Sigmoid colon (tissue), 7 donors: Measurements from ENCODE around the gene SLCO2B1. TPM values are rescaled to one million over a fixed set of nuclear protein-coding genes. Genes with fewer than 3 reads are reported as not detected.

Source experiments
- DNase-seq: peaks from one replicate; pipeline ENCODE4 v3.0.0-alpha.2; 2019
- H3K27ac ChIP-seq, 4 donors: fragments of 200-600 bp; sonication (generic); one replicate each; pipeline ENCODE4 v1.5.1; 2016 to 2019; ENCODE audit warnings: mild to moderate bottlenecking in 1 of 4
- H3K27me3 ChIP-seq, 3 donors: fragments of 200-600 bp; sonication (generic); one replicate each; pipeline ENCODE4 v1.5.1; 2019; ENCODE audit warnings: mild to moderate bottlenecking in 1 of 3
- H3K36me3 ChIP-seq, 4 donors: fragments of 200-600 bp; sonication (generic); one replicate each; pipeline ENCODE4 v1.5.1; 2016 to 2019
- H3K4me1 ChIP-seq, 4 donors: fragments of 200-600 bp; sonication (generic); one replicate each; pipeline ENCODE4 v1.5.1; 2017 to 2019
- H3K4me3 ChIP-seq, 4 donors: fragments of 200-600 bp; sonication (generic); one replicate each; pipeline ENCODE4 v1.5.1; 2017 to 2019; ENCODE audit warnings: mild to moderate bottlenecking in 2 of 4, moderate library complexity in 1 of 4
- H3K9me3 ChIP-seq, 4 donors: fragments of 200-600 bp in 3 of 4; sonication (generic) in 3 of 4; one replicate each; pipeline versions ENCODE4 v1.5.1 to v1.6.1; 2013 to 2019
- CTCF ChIP-seq, 4 experiments: fragments of 450-650 bp in 3 of 4; fragments of 200-600 bp in 1 of 4; IDR thresholded peaks; one replicate each; pipeline ENCODE4 v1.5.1; 2016 to 2019; ENCODE audit warnings: antibody characterized with exemption in 4 of 4, mild to moderate bottlenecking in 3 of 4, moderate library complexity in 2 of 4
- EP300 ChIP-seq, 4 donors: sonication (generic); formaldehyde crosslinking; IDR thresholded peaks; one replicate each; pipeline ENCODE4 v1.6.1; 2017; ENCODE audit warnings: antibody characterized with exemption in 4 of 4
- POLR2A ChIP-seq, 2 donors: fragments of 450-650 bp; IDR thresholded peaks; one replicate each; pipeline ENCODE4 v1.6.1; 2016; ENCODE audit warnings: antibody characterized with exemption in 2 of 2, mild to moderate bottlenecking in 2 of 2, moderate library complexity in 2 of 2
- POLR2AphosphoS5 ChIP-seq, 4 donors: sonication (generic); formaldehyde crosslinking; IDR thresholded peaks; one replicate each; pipeline ENCODE4 v1.6.1; 2017; ENCODE audit warnings: antibody characterized with exemption in 4 of 4
- WGBS, 2 donors: extraction: QIAGEN DNeasy Blood & Tissue Kit; methylation state at CpG; one replicate each; pipeline ENCODE4 v1.1.7; 2013; 5-methylcytosine and 5-hydroxymethylcytosine counted together
- intact Hi-C: fragments of 100-400 bp; cut with DNase I; formaldehyde crosslinking; loops from one replicate; pipeline ENCODE4 v1.15.1; 2023
- polyA plus RNA-seq, 3 donors: library from polyadenylated mRNA; stranded (reverse); fragments of 200-250 nt; gene quantifications; one replicate each; pipeline ENCODE4 v1.2.3, GENCODE V29; 2013
- total RNA-seq, 4 donors: library from RNA; depleted of rRNA; stranded (reverse); fragments of >200 nt; gene quantifications; one replicate each; pipeline ENCODE4 v1.1.0, GENCODE V29; 2016
- donor health status: healthy with polysubstance abuse.
- donor health status: Bipolar disorder and iron deficiency.
- donor health status: healthy.

SLCO2B1 gene
- total and polyA plus RNA-seq, 7 donors, result 7.8 to 47.0 (median 29.2) TPM

DNA sequence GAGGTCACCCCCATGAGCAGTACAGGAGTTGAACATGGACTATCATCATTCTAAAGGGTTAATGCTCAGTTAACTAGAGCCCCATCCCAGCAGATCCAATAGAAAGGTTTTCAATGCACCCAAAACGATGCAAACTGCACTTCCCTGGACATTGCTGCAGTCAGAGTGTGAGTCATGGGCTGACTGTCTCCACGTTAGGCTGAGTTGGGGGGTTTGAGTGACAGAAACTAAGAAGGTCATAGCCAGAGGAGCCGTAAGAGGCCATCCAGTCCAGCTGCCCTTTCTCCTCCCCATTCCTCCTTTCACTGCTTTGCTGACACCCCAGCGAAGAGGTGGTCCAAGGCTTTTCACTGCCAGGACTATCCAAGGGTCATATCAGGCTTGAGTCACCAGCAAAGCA, 43.7 kb upstream of the SLCO2B1 start:
- H3K36me3 ChIP-seq, result no peaks in the 10 kb centered on the region
- H3K4me1 ChIP-seq, result no peaks in the 10 kb centered on the region
- H3K9me3 ChIP-seq, result no peaks in the 10 kb centered on the region
- H3K4me3 ChIP-seq, result no peak overlapping the region
- DNase-seq, result no peak
- H3K27ac ChIP-seq, result no peak overlapping the region
- 63 to 65% methylated on average over 4 of the region's 4 CpGs for WGBS, 2 donors
- no peaks in the 10 kb centered on the region for H3K27me3 ChIP-seq
- no peak for TF ChIP-seq POLR2AphosphoS5 (IDR thresholded peaks at IDR 0.05)
- TF ChIP-seq EP300 (IDR thresholded peaks at IDR 0.05), result no peak
- no peak for TF ChIP-seq CTCF (IDR thresholded peaks at IDR 0.05)
- no peak for TF ChIP-seq POLR2A (IDR thresholded peaks at IDR 0.05)
- intact Hi-C loops, result no loop called here

DNA sequence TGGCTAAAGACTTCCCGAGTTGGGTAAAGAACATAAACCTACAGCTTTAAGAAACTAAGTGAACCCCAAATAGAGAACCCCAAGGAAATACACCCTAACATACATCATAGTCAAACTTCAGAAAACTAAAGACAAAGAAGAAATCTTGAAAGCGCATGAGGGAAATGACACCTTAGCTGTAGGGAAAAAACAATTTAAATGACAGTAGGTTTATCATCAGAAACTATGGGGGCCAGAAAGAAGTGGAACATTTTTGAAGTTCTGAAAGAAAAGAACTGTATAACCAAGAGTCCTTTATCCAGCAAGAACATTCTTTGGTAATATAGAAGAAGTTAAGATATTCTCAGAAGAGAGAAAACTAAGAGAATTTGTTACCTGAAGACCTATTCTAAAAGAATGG, 38.7 kb upstream of the SLCO2B1 start:
- Histone ChIP-seq H3K9me3 (no peaks in the 10 kb centered on the region), H3K36me3 (no peaks in the 10 kb centered on the region), H3K27me3 (no peaks in the 10 kb centered on the region), H3K27ac (no peak overlapping the region), H3K4me1 (no peaks in the 10 kb centered on the region), H3K4me3 (no peak overlapping the region)
- no peak for DNase-seq
- intact Hi-C loops, result no loop called here
- no peak for TF ChIP-seq EP300 (IDR thresholded peaks at IDR 0.05)
- no peak for TF ChIP-seq CTCF (IDR thresholded peaks at IDR 0.05)
- no peak for TF ChIP-seq POLR2AphosphoS5 (IDR thresholded peaks at IDR 0.05)
- no peak for TF ChIP-seq POLR2A (IDR thresholded peaks at IDR 0.05)
- 90 to 91% methylated on average over 2 of the region's 2 CpGs for WGBS, 2 donors

- H3K4me3 ChIP-seq, result no peak overlapping the region
- TF ChIP-seq POLR2A (IDR thresholded peaks at IDR 0.05) (no peak), CTCF (IDR thresholded peaks at IDR 0.05) (no peak), POLR2AphosphoS5 (IDR thresholded peaks at IDR 0.05) (no peak), EP300 (IDR thresholded peaks at IDR 0.05) (no peak)
- intact Hi-C loops, result no loop called here
- no peaks in the 10 kb centered on the region for H3K27me3 ChIP-seq
- H3K4me1 ChIP-seq, result no peaks in the 10 kb centered on the region
- no peaks in the 10 kb centered on the region for H3K9me3 ChIP-seq
- no peak overlapping the region for H3K27ac ChIP-seq
- 33 to 50% methylated on average over 1 of the region's 1 CpG for WGBS, 2 donors
- DNase-seq, result no peak
- H3K36me3 ChIP-seq, result no peaks in the 10 kb centered on the region
Measured at GRCh38 chr11:75113030-75113429, 37.9 kb upstream of the SLCO2B1 start.

GRCh38 chr11:75114465-75114864, 36.4 kb upstream of the SLCO2B1 start:
- WGBS, 2 donors, result 94 to 100% methylated on average over 2 of the region's 2 CpGs
- DNase-seq, result no peak
- Histone ChIP-seq H3K9me3 (no peaks in the 10 kb centered on the region), H3K36me3 (no peaks in the 10 kb centered on the region), H3K4me3 (no peak overlapping the region), H3K27me3 (no peaks in the 10 kb centered on the region), H3K27ac (no peak overlapping the region), H3K4me1 (no peaks in the 10 kb centered on the region)
- TF ChIP-seq POLR2A (IDR thresholded peaks at IDR 0.05), result no peak
- TF ChIP-seq CTCF (IDR thresholded peaks at IDR 0.05), result no peak
- TF ChIP-seq POLR2AphosphoS5 (IDR thresholded peaks at IDR 0.05), result no peak
- intact Hi-C loops, result no loop called here

DNA sequence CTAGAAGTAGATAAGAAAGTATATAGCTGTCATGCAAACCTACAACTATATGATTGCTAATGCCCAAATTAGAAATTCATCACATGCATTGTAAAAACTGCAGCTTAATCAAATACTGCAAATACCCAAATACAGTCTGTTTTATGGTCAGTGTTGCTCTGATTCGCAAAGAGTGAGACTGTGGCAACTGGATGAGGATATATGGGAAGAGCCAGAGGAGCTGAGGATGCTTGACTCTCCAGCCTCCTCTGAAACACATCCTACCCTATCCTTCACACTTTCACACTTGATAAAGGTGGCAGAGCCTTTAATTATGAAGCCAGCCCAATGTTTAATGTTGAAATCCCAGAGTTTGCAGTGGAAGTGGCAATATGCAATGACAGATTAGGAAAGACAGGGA, 32.3 kb upstream of the SLCO2B1 start:
- Histone ChIP-seq H3K9me3 (no peaks in the 10 kb centered on the region), H3K27ac (no peak overlapping the region), H3K4me3 (no peak overlapping the region), H3K4me1 (no peaks in the 10 kb centered on the region), H3K27me3 (no peaks in the 10 kb centered on the region), H3K36me3 (no peaks in the 10 kb centered on the region)
- intact Hi-C loops, result no loop called here
- no peak for DNase-seq
- 61 to 69% methylated on average over 1 of the region's 1 CpG for WGBS, 2 donors
- TF ChIP-seq POLR2AphosphoS5 (IDR thresholded peaks at IDR 0.05) (no peak), EP300 (IDR thresholded peaks at IDR 0.05) (no peak), CTCF (IDR thresholded peaks at IDR 0.05) (no peak), POLR2A (IDR thresholded peaks at IDR 0.05) (no peak)
